Measurements from ENCODE around the gene SMIM1. TPM values are rescaled to one million over a fixed set of nuclear protein-coding genes. Genes with fewer than 3 reads are reported as not detected.

SMIM1 gene
- polyA plus RNA-seq, 1 donor (not counting 4 experiments of a cell fraction or from before 2014, with no cell fraction given) = 0.79 TPM

GRCh38 chr1:3775490-3776230 is 3.1 kb downstream of the SMIM1 start:
- Histone ChIP-seq H3K9ac (ENCODE audit: control insufficient read depth, extremely low read depth, insufficient read depth, low read length) (no peak overlapping the region), H3K4me3 (ENCODE audit: control insufficient read depth in 2 of 3, extremely low read depth in 1 of 3, insufficient read depth in 2 of 3, low read depth in 1 of 3, low read length in 3 of 3) (no peak overlapping the region), H3K9me1 (ENCODE audit: control insufficient read depth, extremely low read depth, insufficient read depth, low read length) (no peaks in the 10 kb centered on the region), H3K4me2 (ENCODE audit: control insufficient read depth, extremely low read depth, insufficient read depth, low read depth, low read length) (no peak overlapping the region), H3K27me3 (ENCODE audit: control insufficient read depth, extremely low read depth, insufficient read depth, low read length) (no peaks in the 10 kb centered on the region), H2AFZ (ENCODE audit: control insufficient read depth, low read length) (no peak overlapping the region), H3K9me3 (ENCODE audit: control insufficient read depth, low read depth, low read length) (no peaks in the 10 kb centered on the region), H3K4me1 (ENCODE audit: control insufficient read depth, extremely low read depth, insufficient read depth, low read length) (peaks cover 5% of the 10 kb centered on the region), H3K27ac (ENCODE audit: control insufficient read depth, insufficient read depth, low read length) (no peak overlapping the region), H3K36me3 (ENCODE audit: control insufficient read depth in 2 of 2, extremely low read depth in 1 of 2, insufficient read depth in 2 of 2, low read length in 2 of 2) (peaks cover 6 to 7% of the 10 kb centered on the region in 2 experiments), H4K20me1 (ENCODE audit: control insufficient read depth, extremely low read depth, insufficient read depth, low read length) (no peaks in the 10 kb centered on the region), H3K79me2 (ENCODE audit: control insufficient read depth, insufficient read depth, low read length) (no peaks in the 10 kb centered on the region)
- dilution Hi-C loops (cut with MboI; ENCODE audit: extremely low pct_ligation_motif_present, low sequenced_read_pairs) = no loop called here
- DNase-seq (ENCODE audit: low read depth, low spot score) (peak; percentile 64), FAIRE-seq (peak; percentile 60)
- TF ChIP-seq EZH2 (IDR thresholded peaks at IDR 0.05; ENCODE audit: low read length) = no peak
- TF ChIP-seq, protein P1, sequence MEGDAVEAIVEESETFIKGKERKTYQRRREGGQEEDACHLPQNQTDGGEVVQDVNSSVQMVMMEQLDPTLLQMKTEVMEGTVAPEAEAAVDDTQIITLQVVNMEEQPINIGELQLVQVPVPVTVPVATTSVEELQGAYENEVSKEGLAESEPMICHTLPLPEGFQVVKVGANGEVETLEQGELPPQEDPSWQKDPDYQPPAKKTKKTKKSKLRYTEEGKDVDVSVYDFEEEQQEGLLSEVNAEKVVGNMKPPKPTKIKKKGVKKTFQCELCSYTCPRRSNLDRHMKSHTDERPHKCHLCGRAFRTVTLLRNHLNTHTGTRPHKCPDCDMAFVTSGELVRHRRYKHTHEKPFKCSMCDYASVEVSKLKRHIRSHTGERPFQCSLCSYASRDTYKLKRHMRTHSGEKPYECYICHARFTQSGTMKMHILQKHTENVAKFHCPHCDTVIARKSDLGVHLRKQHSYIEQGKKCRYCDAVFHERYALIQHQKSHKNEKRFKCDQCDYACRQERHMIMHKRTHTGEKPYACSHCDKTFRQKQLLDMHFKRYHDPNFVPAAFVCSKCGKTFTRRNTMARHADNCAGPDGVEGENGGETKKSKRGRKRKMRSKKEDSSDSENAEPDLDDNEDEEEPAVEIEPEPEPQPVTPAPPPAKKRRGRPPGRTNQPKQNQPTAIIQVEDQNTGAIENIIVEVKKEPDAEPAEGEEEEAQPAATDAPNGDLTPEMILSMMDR (optimal IDR thresholded peaks at IDR 0.05 in 1 of 3, IDR thresholded peaks at IDR 0.05 in 1 of 3, conservative IDR thresholded peaks at IDR 0.05 in 1 of 3; ENCODE audit: extremely low read depth in 1 of 3, insufficient read depth in 2 of 3, low read length in 3 of 3) = peak; percentile 60 to 91 (median 78)

DNA sequence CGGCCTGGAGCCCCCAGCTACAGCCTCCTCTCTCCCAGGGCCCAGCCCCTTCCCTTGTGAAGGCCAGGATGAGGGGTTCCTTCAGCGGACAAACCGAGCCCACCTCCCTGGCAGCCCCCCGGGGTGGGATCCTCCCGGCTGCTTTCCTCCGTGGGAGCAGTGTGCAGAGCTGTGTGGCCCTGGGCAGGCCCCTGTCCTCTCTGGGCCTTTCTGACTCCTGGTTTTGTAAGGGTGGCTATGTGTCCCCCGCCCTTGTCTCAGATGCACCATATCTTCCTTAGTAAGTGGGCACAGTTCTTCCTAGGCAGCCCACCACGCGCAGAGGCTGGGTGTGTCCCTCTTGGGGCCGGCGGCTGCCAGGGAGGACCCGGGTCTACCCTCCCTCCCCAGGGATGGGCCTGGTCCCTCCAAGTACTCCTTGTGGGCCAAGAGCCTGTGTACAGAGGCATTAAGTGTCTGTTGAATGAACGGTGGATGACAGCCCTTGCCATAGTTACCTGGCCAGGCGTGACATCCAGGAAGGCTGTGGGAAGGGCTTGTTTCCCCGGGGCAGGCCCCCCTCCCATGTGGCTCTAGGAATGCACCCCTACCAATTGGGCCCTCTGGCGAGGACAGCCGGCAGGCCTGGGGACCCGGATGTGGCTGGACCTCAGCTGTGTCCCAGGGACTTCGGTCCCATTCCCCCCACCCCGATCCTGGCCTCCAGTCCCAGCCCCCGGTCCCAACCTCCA is 3.8 kb downstream of the SMIM1 start:
- Histone ChIP-seq H3K4me1 (ENCODE audit: control insufficient read depth, extremely low read depth, insufficient read depth, low read length) (peaks cover 5% of the 10 kb centered on the region), H2AFZ (ENCODE audit: control insufficient read depth, low read length) (no peak overlapping the region), H3K27me3 (ENCODE audit: control insufficient read depth, extremely low read depth, insufficient read depth, low read length) (no peaks in the 10 kb centered on the region), H3K27ac (ENCODE audit: control insufficient read depth, insufficient read depth, low read length) (no peak overlapping the region), H3K9ac (ENCODE audit: control insufficient read depth, extremely low read depth, insufficient read depth, low read length) (no peak overlapping the region), H3K4me3 (ENCODE audit: control insufficient read depth in 2 of 3, extremely low read depth in 1 of 3, insufficient read depth in 2 of 3, low read depth in 1 of 3, low read length in 3 of 3) (no peak overlapping the region), H3K36me3 (ENCODE audit: control insufficient read depth in 2 of 2, extremely low read depth in 1 of 2, insufficient read depth in 2 of 2, low read length in 2 of 2) (peaks cover 9 to 12% of the 10 kb centered on the region in 2 experiments), H3K79me2 (ENCODE audit: control insufficient read depth, insufficient read depth, low read length) (no peaks in the 10 kb centered on the region), H3K4me2 (ENCODE audit: control insufficient read depth, extremely low read depth, insufficient read depth, low read depth, low read length) (no peak overlapping the region), H3K9me1 (ENCODE audit: control insufficient read depth, extremely low read depth, insufficient read depth, low read length) (no peaks in the 10 kb centered on the region), H4K20me1 (ENCODE audit: control insufficient read depth, extremely low read depth, insufficient read depth, low read length) (no peaks in the 10 kb centered on the region), H3K9me3 (ENCODE audit: control insufficient read depth, low read depth, low read length) (no peaks in the 10 kb centered on the region)
- TF ChIP-seq, protein P1 (optimal IDR thresholded peaks at IDR 0.05 in 1 of 3, IDR thresholded peaks at IDR 0.05 in 1 of 3, conservative IDR thresholded peaks at IDR 0.05 in 1 of 3; ENCODE audit: extremely low read depth in 1 of 3, insufficient read depth in 2 of 3, low read length in 3 of 3) = no peak
- no peak for TF ChIP-seq EZH2 (IDR thresholded peaks at IDR 0.05; ENCODE audit: low read length)
- dilution Hi-C loops (cut with MboI; ENCODE audit: extremely low pct_ligation_motif_present, low sequenced_read_pairs) = no loop called here
- DNase-seq (ENCODE audit: low read depth, low spot score) (no peak), FAIRE-seq (no peak)
